HepG2 (cell line): ENCODE measurements around the gene PSMC3IP. TPM values are rescaled to one million over a fixed set of nuclear protein-coding genes. Genes with fewer than 3 reads are reported as not detected.

Source experiments
- ETV5 ChIP-seq: IDR thresholded peaks from 2 replicates; pipeline ENCODE4 v1.6.1; 2018; ENCODE audit warnings: missing biosample characterization, missing genetic modification reagents, inconsistent platforms, borderline replicate concordance
- FOXK1 ChIP-seq: sonication (generic); formaldehyde crosslinking; IDR thresholded peaks from 2 replicates; pipeline ENCODE4 v1.4.0; 2020; ENCODE audit warnings: low read depth, missing genetic modification reagents, borderline replicate concordance
- FOXM1 ChIP-seq: sonication (generic); formaldehyde crosslinking; IDR thresholded peaks from 2 replicates; pipeline ENCODE4 v1.5.0; 2020; ENCODE audit warnings: missing genetic modification reagents
- GATAD2A ChIP-seq: IDR thresholded peaks from 2 replicates; pipeline ENCODE4 v1.6.1; 2016
- HIVEP1 ChIP-seq: sonication (generic); formaldehyde crosslinking; IDR thresholded peaks from 2 replicates; pipeline ENCODE4 v1.4.0; 2020; ENCODE audit warnings: mild to moderate bottlenecking, missing genetic modification reagents
- KAT2B ChIP-seq: fragments of 150-350 bp; IDR thresholded peaks from 2 replicates; pipeline ENCODE4 v1.6.1; 2014; ENCODE audit warnings: low read depth, low read length, borderline replicate concordance
- KMT2B ChIP-seq: IDR thresholded peaks from 2 replicates; pipeline ENCODE4 v1.6.1; 2016; ENCODE audit warnings: missing genetic modification reagents, missing compliant biosample characterization
- MATR3 ChIP-seq: sonication (generic); formaldehyde crosslinking; IDR thresholded peaks from 2 replicates; pipeline ENCODE4 v1.4.0; 2020; ENCODE audit warnings: missing genetic modification reagents
- RAD51 ChIP-seq: fragments of 450-650 bp; IDR thresholded peaks from 2 replicates; pipeline ENCODE4 v1.6.1; 2016; ENCODE audit warnings: borderline replicate concordance
- SKIL ChIP-seq: sonication (generic); formaldehyde crosslinking; IDR thresholded peaks from 2 replicates; pipeline ENCODE4 v1.8.0; 2022; ENCODE audit warnings: missing genetic modification reagents, mild to moderate bottlenecking, moderate library complexity, borderline replicate concordance
- SMARCE1 ChIP-seq: fragments of 450-650 bp; IDR thresholded peaks from 2 replicates; pipeline ENCODE4 v1.6.1; 2017; ENCODE audit warnings: borderline replicate concordance
- ZBED4 ChIP-seq: sonication (generic); formaldehyde crosslinking; IDR thresholded peaks from 2 replicates; pipeline ENCODE4 v1.4.0; 2020; ENCODE audit warnings: missing genetic modification reagents, borderline replicate concordance
- ZNF136 ChIP-seq: sonication (generic); formaldehyde crosslinking; IDR thresholded peaks from 2 replicates; pipeline ENCODE4 v1.8.1; 2022; ENCODE audit warnings: low read depth, mild to moderate bottlenecking, moderate library complexity, missing genetic modification reagents
- ZNF260 ChIP-seq: sonication (generic); formaldehyde crosslinking; IDR thresholded peaks from 2 replicates; pipeline ENCODE4 v1.4.0; 2020; ENCODE audit warnings: missing genetic modification reagents, low read depth, mild to moderate bottlenecking, borderline replicate concordance
- ZNF337 ChIP-seq: sonication (generic); formaldehyde crosslinking; IDR thresholded peaks from 2 replicates; pipeline ENCODE4 v1.5.1; 2020; ENCODE audit warnings: missing genetic modification reagents, low read depth, mild to moderate bottlenecking, borderline replicate concordance
- ZNF704 ChIP-seq: sonication (generic); formaldehyde crosslinking; IDR thresholded peaks from 2 replicates; pipeline ENCODE4 v1.8.1; 2023; ENCODE audit warnings: mild to moderate bottlenecking, inconsistent platforms, moderate library complexity, missing genetic modification reagents, borderline replicate concordance
- polyA plus RNA-seq, 8 experiments: library from polyadenylated mRNA; depleted of rRNA in 3 of 8; stranded (reverse) in 7 of 8; unstranded in 1 of 8; fragments of >200 nt; fragmentation: Illumina TruSeq in 4 of 8; extraction: Trizol in 4 of 8; gene quantifications; 2 replicates each; pipeline versions ENCODE4 v1.2.1 to v1.2.3, GENCODE V29; 2011 to 2016; ENCODE audit warnings: low read depth in 4 of 8, missing spikeins in 1 of 8, mixed read lengths in 1 of 8; ENCODE audit not compliant: insufficient read depth in 1 of 8
- total RNA-seq, 5 experiments: library from RNA; depleted of rRNA; stranded (reverse); fragments of >200 nt; fragmentation: Illumina TruSeq; extraction: Trizol; gene quantifications; 2 replicates each; pipeline ENCODE4 v1.2.3, GENCODE V29; 2016; ENCODE audit warnings: low read depth in 1 of 5
- TF ChIP-seq, protein P1 (sequence below): sonication (generic); formaldehyde crosslinking; IDR thresholded peaks from 2 replicates; pipeline ENCODE4 v1.4.0; 2020; ENCODE audit warnings: missing genetic modification reagents, borderline replicate concordance
- TF ChIP-seq, protein P2 (sequence below): sonication (generic); formaldehyde crosslinking; IDR thresholded peaks from 2 replicates; pipeline ENCODE4 v1.5.1; 2020; ENCODE audit warnings: missing genetic modification reagents, mild to moderate bottlenecking, borderline replicate concordance

The PSMC3IP gene
- total and polyA plus RNA-seq, 2 of the 13 experiments (the other 11 are each of a cell fraction or from before 2014, with no cell fraction given): 6.5 to 22.4 TPM

- TF ChIP-seq KMT2B (CRISPR knock-in tag) (peak; percentile 93), FOXK1 (CRISPR knock-in tag) (peak; percentile 96; the same call in 1 of the 2 replicates), ZNF260 (CRISPR knock-in tag) (no peak), ETV5 (CRISPR knock-in tag) (peak; percentile 79), ZNF704 (CRISPR knock-in tag) (no peak; the same call in 1 of the 2 replicates), KAT2B (no peak), ZBED4 (CRISPR knock-in tag) (no peak; the same call in 1 of the 2 replicates), MATR3 (no peak), HIVEP1 (CRISPR knock-in tag) (no peak), SMARCE1 (no peak), SKIL (CRISPR knock-in tag) (no peak), GATAD2A (CRISPR knock-in tag) (peak; percentile 78; the same call in 1 of the 2 replicates), ZNF136 (CRISPR knock-in tag) (0 out of 2 replicates have a peak, but pooled peaks have one; percentile 51), FOXM1 (CRISPR knock-in tag) (no peak), ZNF337 (CRISPR knock-in tag) (no peak), RAD51 (no peak)
- TF ChIP-seq, protein P1, sequence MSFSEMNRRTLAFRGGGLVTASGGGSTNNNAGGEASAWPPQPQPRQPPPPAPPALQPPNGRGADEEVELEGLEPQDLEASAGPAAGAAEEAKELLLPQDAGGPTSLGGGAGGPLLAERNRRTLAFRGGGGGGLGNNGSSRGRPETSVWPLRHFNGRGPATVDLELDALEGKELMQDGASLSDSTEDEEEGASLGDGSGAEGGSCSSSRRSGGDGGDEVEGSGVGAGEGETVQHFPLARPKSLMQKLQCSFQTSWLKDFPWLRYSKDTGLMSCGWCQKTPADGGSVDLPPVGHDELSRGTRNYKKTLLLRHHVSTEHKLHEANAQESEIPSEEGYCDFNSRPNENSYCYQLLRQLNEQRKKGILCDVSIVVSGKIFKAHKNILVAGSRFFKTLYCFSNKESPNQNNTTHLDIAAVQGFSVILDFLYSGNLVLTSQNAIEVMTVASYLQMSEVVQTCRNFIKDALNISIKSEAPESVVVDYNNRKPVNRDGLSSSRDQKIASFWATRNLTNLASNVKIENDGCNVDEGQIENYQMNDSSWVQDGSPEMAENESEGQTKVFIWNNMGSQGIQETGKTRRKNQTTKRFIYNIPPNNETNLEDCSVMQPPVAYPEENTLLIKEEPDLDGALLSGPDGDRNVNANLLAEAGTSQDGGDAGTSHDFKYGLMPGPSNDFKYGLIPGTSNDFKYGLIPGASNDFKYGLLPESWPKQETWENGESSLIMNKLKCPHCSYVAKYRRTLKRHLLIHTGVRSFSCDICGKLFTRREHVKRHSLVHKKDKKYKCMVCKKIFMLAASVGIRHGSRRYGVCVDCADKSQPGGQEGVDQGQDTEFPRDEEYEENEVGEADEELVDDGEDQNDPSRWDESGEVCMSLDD (CRISPR knock-in tag): no peak
- TF ChIP-seq, protein P2, sequence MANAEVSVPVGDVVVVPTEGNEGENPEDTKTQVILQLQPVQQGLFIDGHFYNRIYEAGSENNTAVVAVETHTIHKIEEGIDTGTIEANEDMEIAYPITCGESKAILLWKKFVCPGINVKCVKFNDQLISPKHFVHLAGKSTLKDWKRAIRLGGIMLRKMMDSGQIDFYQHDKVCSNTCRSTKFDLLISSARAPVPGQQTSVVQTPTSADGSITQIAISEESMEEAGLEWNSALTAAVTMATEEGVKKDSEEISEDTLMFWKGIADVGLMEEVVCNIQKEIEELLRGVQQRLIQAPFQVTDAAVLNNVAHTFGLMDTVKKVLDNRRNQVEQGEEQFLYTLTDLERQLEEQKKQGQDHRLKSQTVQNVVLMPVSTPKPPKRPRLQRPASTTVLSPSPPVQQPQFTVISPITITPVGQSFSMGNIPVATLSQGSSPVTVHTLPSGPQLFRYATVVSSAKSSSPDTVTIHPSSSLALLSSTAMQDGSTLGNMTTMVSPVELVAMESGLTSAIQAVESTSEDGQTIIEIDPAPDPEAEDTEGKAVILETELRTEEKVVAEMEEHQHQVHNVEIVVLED (CRISPR knock-in tag): peak; percentile 89
Measured at GRCh38 chr17:42561897-42562387, 15.6 kb downstream of the PSMC3IP start, which contains the start of gene COASY (continued).
